GM13976 (cell line): Measurements from ENCODE around the gene NMNAT3.

Source experiments
- DNase-seq: peaks from one replicate; pipeline ENCODE4 v3.0.0; 2012; ENCODE audit warnings: low spot score
- CTCF ChIP-seq: IDR thresholded peaks from 2 replicates; pipeline ENCODE4 v1.5.1; 2012; ENCODE audit warnings: borderline replicate concordance, mild to moderate bottlenecking; ENCODE audit not compliant: insufficient read depth; ENCODE audit errors: extremely low read depth, missing control alignments, control extremely low read depth
- in situ Hi-C: fragments of 300-500 bp; cut with MboI; formaldehyde crosslinking; loops from one replicate; pipeline ENCODE4 v1.12.0; 2022; ENCODE audit warnings: low sequenced_read_pairs, mixed read lengths, inconsistent platforms; ENCODE audit not compliant: unreplicated experiment

Gene NMNAT3

DNA sequence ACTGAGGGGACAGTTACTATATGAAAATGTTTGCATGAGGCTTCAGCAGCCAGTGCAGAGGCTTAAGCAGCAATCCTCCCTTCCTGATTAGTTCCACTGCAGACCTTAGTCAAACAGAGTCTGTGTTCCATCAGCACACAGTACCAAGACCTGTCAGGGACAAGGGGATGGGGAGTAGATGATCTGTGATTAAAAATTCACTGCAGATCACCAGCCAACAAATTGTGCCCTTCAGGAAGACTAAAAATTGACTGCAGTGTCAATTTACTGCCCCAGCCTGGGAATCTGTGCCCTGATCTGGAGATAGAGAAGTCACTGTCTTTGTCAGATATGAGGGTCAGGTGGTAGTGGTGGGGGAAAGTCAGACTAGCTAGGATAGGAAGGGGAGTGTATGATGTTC, 13.8 kb upstream of the NMNAT3 start:
- no peak for TF ChIP-seq CTCF
- in situ Hi-C loops = no loop called here
- no peak for DNase-seq

DNA sequence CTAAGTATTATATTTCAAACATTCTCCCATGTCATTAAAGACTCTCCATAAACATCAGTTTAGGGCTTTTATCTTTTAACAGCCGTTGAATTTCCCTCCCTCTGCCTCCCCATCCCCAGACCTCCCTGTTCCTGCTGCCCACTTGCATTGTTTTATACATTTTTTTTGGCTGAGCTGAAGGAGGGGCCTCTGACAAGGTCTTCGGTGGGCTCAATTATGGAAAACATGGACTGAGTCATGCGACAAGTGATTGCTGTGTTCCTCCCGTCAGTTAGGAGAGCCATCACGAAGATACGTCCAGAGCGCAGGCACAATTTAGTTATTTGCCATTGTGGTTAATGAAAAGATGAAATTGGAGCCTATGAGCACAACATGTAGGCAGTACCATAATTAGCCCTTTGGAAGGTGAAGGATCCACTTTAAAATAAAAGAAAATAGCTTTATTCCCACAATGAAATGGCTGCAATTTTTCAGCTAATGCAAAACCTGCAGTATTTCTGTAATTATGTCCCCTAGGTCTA, 12.0 kb upstream of the NMNAT3 start:
- no peak for DNase-seq
- in situ Hi-C loops = no loop called here
- TF ChIP-seq CTCF = no peak

DNA sequence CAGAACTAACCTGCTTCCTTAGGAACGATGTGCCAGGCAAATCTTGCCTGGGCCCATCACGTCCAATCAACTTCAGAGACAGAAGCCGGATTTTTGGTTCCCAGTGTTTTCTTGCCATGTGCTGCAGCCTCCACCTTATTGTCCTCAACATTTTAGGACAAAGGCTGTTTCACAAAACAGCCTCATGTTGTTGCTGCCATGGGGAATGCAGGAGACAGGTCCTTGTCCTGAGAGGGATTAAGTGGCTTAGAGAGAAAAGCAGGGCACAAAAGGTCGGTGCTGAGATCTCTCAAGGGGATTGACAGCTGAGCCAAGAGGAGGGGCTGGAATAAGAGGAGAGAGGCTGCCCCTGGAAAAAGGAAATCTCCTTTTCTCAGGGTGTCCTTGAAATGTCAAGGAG, 11.3 kb upstream of the NMNAT3 start:
- in situ Hi-C loops = no loop called here
- no peak for DNase-seq
- TF ChIP-seq CTCF = no peak

DNA sequence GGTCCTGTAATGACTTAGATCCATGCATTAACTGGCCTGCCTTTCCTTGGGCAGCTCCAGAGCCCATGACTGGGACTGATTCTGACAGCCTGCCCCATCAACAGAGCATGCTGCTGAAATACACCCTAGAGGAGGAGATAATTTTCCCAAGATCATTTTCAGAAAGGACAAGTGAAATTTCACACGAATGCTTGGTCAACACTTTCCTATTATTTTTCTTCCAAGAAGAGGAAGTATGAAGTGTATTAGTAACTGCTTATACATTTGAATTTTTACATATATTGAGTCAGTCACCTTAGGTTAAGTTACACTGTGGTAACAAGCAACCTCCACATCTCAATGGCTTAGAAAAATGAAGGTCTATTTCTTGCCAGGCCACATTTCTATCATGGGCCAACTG, 9.7 kb upstream of the NMNAT3 start:
- DNase-seq = no peak
- TF ChIP-seq CTCF = no peak
- in situ Hi-C loops = no loop called here

GRCh38 chr3:139686624-139687023, 8.9 kb upstream of the NMNAT3 start:
- in situ Hi-C loops = no loop called here
- TF ChIP-seq CTCF = no peak
- DNase-seq = no peak

DNA sequence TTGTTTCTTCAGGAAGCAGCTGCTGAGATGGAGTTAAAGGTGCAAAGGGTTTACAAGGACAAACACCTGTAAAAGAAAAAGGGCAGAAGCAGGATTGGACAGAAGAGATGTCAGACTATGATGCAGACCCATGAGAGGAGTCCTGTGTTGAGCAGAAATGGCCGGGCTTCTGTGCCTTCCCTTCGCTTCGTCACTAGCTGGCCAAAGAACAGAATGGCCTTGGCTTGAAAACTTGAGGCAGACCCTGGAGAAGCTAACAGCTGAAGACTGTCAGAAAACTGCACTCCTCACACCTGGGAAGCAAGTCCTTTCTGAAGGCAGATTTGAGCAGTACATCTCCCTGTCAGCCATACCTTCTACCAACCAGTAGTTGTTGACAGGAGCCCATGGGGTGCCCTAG, 8.4 kb upstream of the NMNAT3 start:
- TF ChIP-seq CTCF = no peak
- in situ Hi-C loops = no loop called here
- DNase-seq = no peak
